ENCODE results near the gene TCF12.
"Not testable (repeated sequence)": the region's sequence is repeated elsewhere in the genome, so short reads cannot be mapped to it uniquely, and the experiment has no call there.

Gene TCF12

DNA sequence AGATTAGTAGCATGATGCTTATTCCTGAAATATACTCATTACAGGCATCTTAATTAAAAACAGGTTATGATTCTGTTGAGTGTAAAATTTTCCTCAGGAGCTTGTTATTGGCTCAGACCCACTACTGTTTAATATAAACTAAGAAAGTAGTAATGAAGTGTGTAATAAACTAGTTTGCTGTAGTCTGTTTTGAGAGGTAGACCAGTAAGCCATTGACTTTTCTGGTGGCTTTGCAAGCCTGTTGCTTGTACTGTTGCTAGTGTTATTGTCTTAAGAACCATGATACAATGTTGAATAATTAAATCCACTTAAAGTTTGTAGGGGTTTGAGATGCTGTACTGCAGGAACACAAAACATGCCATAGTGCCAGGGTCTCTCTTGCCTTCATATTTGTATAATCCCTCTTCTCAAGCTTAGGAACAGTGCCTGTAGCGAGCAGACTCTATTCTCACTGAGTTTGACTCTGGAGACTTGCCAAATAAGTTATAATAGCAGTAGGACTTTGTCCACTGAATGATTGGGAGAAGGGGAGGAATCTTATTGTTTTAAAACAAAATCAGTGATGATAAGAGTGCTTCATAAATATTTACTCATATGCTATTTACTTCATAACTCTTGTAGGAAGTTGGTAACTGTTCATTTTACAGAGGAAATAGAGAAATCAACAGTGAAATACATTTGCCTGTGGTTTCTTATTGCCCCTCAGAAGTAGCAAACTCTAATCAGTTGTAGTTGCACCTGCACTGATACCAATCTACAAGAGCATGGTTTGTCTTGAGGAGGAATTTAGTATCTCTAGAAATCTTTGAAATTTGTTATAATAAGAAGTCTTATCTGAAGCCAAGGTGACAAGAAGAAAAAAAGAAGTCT is 13.4 kb downstream of the TCF12 start:
- DNase-seq (ENCODE audit: low read depth): peak; percentile 31
- H3K4me3 ChIP-seq (replicated peaks; ENCODE audit: low read depth, low read length): no peak overlapping the region
- TF ChIP-seq, protein P1, sequence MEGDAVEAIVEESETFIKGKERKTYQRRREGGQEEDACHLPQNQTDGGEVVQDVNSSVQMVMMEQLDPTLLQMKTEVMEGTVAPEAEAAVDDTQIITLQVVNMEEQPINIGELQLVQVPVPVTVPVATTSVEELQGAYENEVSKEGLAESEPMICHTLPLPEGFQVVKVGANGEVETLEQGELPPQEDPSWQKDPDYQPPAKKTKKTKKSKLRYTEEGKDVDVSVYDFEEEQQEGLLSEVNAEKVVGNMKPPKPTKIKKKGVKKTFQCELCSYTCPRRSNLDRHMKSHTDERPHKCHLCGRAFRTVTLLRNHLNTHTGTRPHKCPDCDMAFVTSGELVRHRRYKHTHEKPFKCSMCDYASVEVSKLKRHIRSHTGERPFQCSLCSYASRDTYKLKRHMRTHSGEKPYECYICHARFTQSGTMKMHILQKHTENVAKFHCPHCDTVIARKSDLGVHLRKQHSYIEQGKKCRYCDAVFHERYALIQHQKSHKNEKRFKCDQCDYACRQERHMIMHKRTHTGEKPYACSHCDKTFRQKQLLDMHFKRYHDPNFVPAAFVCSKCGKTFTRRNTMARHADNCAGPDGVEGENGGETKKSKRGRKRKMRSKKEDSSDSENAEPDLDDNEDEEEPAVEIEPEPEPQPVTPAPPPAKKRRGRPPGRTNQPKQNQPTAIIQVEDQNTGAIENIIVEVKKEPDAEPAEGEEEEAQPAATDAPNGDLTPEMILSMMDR (IDR thresholded peaks at IDR 0.05; ENCODE audit: low read length, missing control alignments): no peak

DNA sequence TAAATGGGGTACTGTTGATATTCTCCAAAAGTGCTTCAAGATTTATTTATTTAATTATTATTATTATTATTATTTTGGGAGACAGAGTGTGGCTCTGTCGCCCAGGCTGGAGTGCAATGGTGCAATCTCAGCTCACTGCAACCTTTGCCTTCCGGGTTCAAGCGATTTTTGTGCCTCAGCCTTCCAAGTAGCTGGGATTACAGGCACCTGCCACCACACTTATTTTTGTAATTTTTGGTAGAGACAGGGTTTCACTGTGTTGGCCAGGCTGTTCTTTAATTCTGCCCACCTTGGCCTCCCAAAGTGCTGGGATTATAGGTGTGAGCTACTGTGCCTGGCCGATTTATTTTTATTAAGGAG is 14.0 kb downstream of the TCF12 start:
- DNase-seq (ENCODE audit: low read depth); H3K4me3 ChIP-seq (replicated peaks; ENCODE audit: low read depth, low read length): not testable (repeated sequence)

DNA sequence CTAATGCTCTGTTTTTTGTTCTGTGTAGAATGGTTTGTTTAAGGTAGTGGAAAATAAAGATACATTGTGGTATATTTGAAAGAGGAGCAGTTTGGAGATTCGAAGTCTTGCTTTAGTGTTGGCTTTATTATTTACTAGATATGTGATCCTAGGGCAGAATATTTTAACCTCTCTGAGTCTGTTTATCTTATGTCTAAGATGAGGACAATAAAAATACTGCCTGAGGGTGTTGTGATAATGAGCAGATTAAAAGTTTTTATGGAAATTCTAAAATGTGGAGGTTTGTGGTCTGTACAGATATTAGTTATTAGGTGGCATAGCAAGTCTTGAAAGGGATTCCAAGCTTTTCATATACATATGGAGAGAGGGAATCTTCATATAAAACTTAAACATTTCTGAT is 15.0 kb downstream of the TCF12 start:
- no peak overlapping the region for H3K4me3 ChIP-seq (replicated peaks; ENCODE audit: low read depth, low read length)
- DNase-seq (ENCODE audit: low read depth): no peak
- TF ChIP-seq, protein P1 (IDR thresholded peaks at IDR 0.05; ENCODE audit: low read length, missing control alignments): no peak

DNA sequence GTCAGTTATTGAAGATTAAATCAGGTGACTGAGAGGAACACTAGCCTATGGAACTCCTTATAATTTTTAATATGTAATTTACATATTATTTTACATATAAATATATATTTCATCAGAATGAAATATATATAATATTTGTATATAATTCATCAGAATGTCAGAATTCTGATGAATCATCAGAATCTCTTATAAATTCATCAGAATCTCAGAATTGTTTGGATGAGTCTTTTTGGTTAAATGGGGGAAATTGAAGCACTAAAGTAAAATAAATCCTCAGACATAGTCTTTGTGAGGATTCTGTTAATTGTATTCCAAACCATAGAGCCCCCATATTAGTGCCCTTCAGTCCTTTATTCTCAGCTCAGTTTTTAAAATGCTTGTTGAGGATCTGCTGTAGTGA is 15.4 kb downstream of the TCF12 start:
- H3K4me3 ChIP-seq (replicated peaks; ENCODE audit: low read depth, low read length): no peak overlapping the region
- DNase-seq (ENCODE audit: low read depth): no peak
- TF ChIP-seq, protein P1 (IDR thresholded peaks at IDR 0.05; ENCODE audit: low read length, missing control alignments): no peak

DNA sequence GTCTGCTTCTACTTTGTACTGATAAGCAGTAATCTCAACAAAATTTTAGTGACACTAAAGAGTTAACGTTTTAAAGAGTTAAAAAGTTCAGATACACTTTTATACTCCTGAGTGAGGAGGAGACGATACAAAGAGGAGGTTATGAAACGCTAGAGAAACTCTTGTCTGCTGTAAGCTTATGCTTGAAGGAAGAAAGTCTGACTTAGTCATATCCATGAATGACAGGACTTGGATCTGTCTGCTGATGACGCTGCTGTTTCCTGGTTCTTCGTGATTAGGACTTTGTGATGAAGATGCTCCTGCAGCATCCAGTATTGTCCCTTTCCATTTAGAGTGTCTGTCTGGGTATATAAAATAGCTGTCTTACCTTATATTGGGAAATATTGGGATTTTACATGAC is 15.8 kb downstream of the TCF12 start:
- DNase-seq (ENCODE audit: low read depth): peak; percentile 59
- H3K4me3 ChIP-seq (replicated peaks; ENCODE audit: low read depth, low read length): no peak overlapping the region
- TF ChIP-seq, protein P1 (IDR thresholded peaks at IDR 0.05; ENCODE audit: low read length, missing control alignments): no peak

DNA sequence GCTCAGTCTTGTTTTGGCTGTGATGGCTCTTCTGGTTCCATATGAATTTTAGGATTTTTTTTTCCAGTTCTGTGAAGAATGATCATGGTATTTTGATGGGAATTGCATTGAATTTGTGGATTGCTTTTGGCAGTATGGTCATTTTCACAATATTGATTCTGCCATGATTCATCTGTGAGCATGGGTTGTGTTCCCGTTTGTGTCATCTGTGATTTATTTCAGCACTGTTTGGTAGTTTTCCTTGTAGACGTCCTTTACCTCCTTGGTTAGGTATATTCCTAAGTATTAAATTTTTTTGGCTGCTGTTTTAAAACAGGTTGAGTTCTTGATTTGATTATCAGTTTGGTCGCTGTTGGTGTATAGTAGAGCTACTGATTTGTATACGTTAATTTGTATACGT is 18.5 kb downstream of the TCF12 start:
- H3K4me3 ChIP-seq (replicated peaks; ENCODE audit: low read depth, low read length): no peak overlapping the region
- TF ChIP-seq, protein P1 (IDR thresholded peaks at IDR 0.05; ENCODE audit: low read length, missing control alignments): no peak
- no peak for DNase-seq (ENCODE audit: low read depth)

DNA sequence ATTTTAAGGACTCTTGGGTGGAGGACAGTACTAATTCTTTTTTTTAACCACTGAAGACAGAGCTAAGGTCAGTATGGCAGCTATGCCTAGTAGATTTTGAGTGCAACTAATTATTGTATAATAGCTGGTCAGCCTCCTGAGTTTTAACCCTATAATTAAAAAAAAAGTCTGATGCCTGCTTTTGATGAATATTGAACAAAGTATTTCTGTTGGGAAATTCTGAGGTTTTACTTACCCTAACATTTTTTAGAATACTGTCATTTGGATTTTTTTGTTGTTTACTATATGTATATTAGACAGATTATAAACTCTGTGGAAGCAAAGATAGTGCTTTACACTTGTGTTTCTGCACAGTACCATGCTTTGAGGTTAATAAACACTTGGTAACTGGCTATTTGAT is 20.8 kb downstream of the TCF12 start:
- H3K4me3 ChIP-seq (replicated peaks; ENCODE audit: low read depth, low read length): no peak overlapping the region
- DNase-seq (ENCODE audit: low read depth): no peak
- TF ChIP-seq, protein P1 (IDR thresholded peaks at IDR 0.05; ENCODE audit: low read length, missing control alignments): no peak
